Measurements from ENCODE around the gene RPL3.
A peak's percentile ranks its signal among the peaks of the same experiment; 100 is the strongest.

RPL3 gene

DNA sequence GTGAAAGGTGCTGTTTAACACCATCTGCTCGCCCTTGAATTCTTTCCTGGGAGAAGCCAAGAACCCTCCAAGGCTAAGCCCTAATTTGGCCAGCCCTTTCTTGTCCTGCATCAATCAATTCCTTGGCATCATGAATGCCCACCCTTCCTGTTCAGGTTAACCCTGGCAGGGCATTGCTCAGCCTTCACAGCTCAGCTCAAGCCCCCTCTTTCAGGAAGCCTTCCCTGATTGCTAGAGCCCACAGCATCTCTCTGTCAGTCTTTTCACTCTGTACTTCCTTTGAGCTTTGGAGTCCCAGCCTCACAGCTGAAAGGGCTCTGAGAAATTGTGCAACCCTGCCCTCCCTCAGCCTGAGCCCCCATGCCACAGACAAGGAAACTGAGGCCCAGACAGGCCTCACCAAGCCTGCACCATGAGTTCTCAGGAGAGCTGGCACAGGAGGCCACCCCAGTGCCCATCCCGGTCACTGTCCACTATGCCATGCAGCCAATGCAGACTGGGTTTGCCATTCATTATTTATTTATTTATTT is 16.9 kb downstream of the RPL3 start:
- no peak overlapping the region for H3K27ac ChIP-seq
- DNase-seq (ENCODE audit: low read depth, low spot score), result no peak

GRCh38 chr22:39301926-39302325 is 17.5 kb downstream of the RPL3 start:
- H3K27ac ChIP-seq, result no peak overlapping the region
- DNase-seq (ENCODE audit: low read depth, low spot score), result no peak

- H3K27ac ChIP-seq, result no peak overlapping the region
- DNase-seq (ENCODE audit: low read depth, low spot score), result no peak
Measured at GRCh38 chr22:39301108-39301507, 18.3 kb downstream of the RPL3 start.

- H3K27ac ChIP-seq, result no peak overlapping the region
Measured at GRCh38 chr22:39300186-39300830, 19.1 kb downstream of the RPL3 start.

DNA sequence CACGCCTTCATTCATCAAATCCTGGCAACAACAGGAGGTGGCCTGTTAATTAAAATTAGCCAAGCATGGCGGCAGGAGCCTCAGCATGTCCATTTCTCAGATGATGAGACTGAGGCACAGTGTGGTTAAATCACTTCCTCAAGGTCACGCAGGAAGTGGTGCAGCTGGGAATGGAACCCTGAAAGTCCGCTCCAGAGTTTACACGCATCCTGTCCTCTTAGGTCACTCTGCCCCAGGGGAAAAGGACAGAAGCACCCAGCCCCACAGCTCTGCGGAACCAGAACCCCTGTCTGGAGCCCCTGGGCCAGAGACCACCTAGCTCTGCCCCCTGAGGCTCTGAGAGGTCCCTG is 19.6 kb downstream of the RPL3 start:
- DNase-seq (ENCODE audit: low read depth, low spot score), result no peak
- H3K27ac ChIP-seq, result no peak overlapping the region

More at GRCh38 chr22:39300186-39300830, 19.1 kb downstream of the RPL3 start:
- no peak for DNase-seq (ENCODE audit: low read depth, low spot score)

GRCh38 chr22:39298241-39298987 is 21.0 kb downstream of the RPL3 start:
- H3K27ac ChIP-seq, result peak overlapping the region; percentile 28
- DNase-seq (ENCODE audit: low read depth, low spot score), result no peak

DNA sequence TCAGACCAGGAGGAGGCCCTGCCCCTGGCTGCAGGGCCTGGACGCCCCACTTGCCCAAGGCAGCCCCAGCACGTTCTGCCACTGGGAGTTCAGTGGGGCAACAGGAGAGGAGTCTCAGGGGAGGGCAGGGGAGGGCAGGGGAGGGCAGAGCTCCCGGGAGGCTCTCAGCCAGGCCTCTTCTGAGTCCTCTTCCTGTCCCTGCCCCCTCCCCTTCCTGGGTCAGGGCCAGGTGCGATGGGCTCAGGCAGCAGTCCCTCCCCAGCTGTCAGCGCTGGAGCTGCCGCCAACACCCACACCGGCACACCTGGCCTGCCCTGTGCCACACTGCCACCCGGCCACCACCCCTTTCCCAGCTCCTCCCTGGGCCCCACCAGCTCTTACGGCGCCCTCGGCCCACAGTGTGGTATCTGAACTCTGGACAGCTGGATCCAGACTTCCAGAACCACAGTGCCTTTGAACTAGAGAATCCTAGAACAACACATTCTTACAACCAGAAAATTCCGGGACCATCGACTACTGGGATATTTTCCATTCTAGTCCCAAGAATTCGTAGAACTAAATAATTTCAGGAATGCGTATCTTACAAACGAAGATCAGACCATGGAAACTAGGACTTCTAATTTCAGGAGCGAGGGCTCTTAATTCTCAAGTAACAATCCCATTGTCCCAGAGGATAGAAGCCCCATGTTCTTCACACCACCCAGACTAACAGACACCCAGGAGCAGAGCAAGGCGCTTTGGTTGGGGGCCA is 21.8 kb downstream of the RPL3 start:
- no peak for DNase-seq (ENCODE audit: low read depth, low spot score)
- peak overlapping the region; percentile 28 for H3K27ac ChIP-seq

DNA sequence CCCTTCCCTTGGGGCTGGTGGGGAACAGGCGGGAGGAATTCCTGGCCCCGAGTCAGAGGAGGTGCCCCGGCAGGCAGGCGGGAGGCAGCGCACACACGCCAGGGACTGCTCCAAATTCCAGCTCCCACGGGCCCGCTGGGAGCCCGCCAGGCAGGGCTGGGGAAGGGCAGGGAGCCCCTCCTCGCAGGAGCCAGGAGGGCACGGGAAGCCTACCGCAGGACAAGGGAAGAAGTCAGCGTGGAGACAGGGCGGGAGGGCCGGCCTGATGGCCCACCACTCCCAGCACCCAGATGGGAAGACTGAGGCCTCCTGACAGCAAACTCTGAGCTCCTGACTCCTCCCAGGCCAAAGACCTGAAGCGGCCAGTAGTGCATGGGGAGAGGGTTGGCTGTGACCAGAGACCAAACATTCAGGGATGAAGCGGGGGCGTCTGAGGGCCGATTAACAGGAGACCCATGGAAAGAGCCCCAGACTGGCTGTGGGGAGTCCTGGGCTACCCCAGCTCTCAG is 22.4 kb downstream of the RPL3 start:
- H3K27ac ChIP-seq, result peak overlapping the region; percentile 28
- DNase-seq (ENCODE audit: low read depth, low spot score), result no peak

GRCh38 chr22:39296535-39296934 is 22.9 kb downstream of the RPL3 start:
- no peak overlapping the region for H3K27ac ChIP-seq
- DNase-seq (ENCODE audit: low read depth, low spot score), result no peak

- H3K27ac ChIP-seq, result no peak overlapping the region
- DNase-seq (ENCODE audit: low read depth, low spot score), result no peak
Measured at GRCh38 chr22:39294571-39295468, 24.6 kb downstream of the RPL3 start.

DNA sequence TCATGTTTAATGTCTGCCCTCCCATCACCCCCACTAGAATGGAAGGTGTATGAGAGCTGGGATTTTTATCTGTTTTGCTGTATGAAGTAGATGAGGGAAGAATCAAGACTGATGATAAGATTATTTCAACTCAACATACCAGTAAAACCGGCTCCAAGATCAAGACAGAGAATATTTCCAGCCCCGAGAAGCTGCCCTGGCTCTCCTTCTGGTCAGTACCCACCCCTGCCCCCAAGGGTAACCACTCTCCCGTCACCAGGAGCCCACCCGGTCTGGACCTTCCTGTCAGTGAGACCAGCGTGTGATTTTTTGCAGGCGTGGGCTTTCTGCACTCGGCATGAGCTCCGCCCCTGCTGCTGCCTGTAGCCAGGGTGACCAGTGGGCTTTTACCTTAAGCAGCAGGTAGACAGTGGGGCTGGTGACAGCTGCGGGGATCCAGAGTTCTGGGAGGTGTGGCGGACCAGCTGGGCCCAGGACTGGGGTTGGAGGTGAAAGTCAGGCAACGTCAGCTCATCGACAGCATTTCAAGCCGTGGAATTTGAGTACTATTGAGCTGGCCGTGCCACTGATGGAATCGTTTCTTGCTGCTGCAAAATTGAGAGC is 25.6 kb downstream of the RPL3 start:
- DNase-seq (ENCODE audit: low read depth, low spot score), result no peak
- no peak overlapping the region for H3K27ac ChIP-seq

DNA sequence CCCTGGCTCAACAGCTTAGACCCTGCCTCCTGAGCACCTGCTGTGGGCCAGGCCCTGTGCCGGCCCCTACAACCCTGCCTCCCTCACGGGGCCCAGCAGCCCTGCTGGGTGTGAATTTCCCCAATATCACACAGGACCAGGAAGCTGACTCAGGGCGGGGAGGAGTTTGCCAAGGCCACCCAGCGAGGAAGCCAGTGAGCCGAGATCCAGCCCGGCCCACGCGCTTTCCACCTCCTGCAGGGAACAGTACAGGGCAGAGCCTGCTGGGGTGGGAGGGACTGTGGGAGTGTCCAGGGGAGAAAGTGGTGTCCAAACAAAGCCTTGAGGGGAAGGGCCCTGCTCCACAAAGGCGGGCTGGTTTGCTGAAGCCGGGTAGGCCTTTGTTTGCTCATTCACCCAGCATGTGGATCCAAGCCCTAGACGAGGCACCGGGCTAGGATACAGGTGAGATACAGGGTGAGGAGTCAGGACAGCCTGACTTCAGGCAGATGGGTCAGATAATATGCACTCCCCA is 26.8 kb downstream of the RPL3 start:
- peak overlapping the region; percentile 79 for H3K27ac ChIP-seq
- peak; percentile 70 for DNase-seq (ENCODE audit: low read depth, low spot score)

- peak overlapping the region; percentile 79 for H3K27ac ChIP-seq
- no peak for DNase-seq (ENCODE audit: low read depth, low spot score)
Measured at GRCh38 chr22:39292031-39292462, 27.4 kb downstream of the RPL3 start.

GRCh38 chr22:39291523-39291922 is 27.9 kb downstream of the RPL3 start:
- no peak for DNase-seq (ENCODE audit: low read depth, low spot score)
- peak overlapping the region; percentile 79 for H3K27ac ChIP-seq

DNA sequence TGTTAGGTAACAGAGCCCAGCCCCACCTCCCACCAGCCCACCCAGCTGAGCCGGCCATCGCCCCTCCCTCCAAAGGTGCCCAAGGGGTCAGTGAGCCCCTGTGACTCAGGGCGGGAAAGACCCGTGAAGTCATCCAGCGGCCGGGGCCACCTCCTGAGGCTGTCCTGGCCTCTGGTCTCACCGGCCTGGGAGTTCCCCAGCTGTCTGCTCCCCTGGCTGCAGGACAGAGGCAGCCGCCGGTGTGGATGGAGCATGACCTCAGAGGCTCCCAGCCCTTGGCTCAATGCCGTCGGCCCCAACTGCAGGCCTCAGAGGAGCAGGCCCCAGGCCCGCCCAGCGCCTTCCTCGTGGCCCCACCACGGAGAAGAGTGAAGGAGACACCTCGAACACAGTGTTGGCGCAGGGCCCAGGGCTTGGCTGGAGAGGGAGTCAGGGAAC is 28.7 kb downstream of the RPL3 start:
- H3K27ac ChIP-seq, result peak overlapping the region; percentile 79
- no peak for DNase-seq (ENCODE audit: low read depth, low spot score)

- H3K27ac ChIP-seq, result peak overlapping the region; percentile 79
Measured at GRCh38 chr22:39289975-39290720, 29.3 kb downstream of the RPL3 start.

GRCh38 chr22:39289533-39289932 is 29.9 kb downstream of the RPL3 start:
- no peak overlapping the region for H3K27ac ChIP-seq

More at GRCh38 chr22:39289975-39290720, 29.3 kb downstream of the RPL3 start:
- peak; percentile 58 for DNase-seq (ENCODE audit: low read depth, low spot score)

DNA sequence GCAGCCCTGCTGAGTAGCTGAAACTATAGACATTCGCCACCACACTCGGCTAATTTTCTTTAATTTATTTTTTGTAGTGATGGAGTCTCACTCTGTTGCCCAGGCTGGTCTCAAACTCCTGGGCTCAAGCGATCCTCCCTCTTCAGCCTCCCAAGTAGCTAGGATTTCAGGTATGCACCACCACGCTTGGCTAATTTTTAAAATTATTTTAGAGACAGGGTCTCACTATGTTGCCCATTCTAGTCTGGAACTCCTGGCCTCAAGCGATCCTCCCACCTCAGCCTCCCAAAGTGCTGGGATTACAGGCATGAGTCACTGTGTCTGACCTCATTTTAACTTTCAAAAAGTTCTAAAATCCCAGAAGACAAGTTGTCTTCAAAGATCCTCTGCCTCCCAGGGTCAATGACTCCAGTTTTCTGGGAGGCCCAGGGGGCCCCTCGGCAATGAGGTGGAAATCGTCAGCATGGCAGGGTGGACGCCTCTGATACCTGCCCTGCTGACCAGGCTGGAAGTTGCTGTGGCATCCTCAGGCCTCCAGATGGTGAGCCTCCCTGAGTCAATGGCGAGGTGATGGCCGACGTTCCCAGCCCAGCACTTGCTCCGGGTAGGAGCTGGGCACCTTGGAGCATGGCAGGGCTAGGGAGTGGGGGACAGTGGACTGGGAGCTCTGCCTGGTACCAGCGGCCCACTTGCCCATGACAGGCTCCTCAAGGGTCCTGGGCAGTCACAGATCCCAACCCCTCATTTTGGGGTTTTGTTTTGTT is 31.1 kb downstream of the RPL3 start:
- no peak overlapping the region for H3K27ac ChIP-seq
- DNase-seq (ENCODE audit: low read depth, low spot score), result no peak

More at GRCh38 chr22:39289533-39289932, 29.9 kb downstream of the RPL3 start:
- DNase-seq (ENCODE audit: low read depth, low spot score), result no peak
